Activated T-cell treated with anti-CD3 and anti-CD28 coated beads, Interleukin-2, amount 50 U/mL, for 4 hours (primary cell): ENCODE data around the gene MCRS1. TPM values are rescaled to one million over a fixed set of nuclear protein-coding genes. Genes with fewer than 3 reads are reported as not detected.
"Not testable (repeated sequence)": the region's sequence is repeated elsewhere in the genome, so short reads cannot be mapped to it uniquely, and the experiment has no call there.

Experiments used
- ATAC-seq, 2 donors: fragments of 200-7000 bp; cut with Tn5 transposase; one replicate each; pipeline ENCODE4 v1.10.0; 2021
- DNase-seq: peaks from one replicate; pipeline ENCODE4 v3.0.0-alpha.2; 2020
- H3K27me3 Mint-ChIP-seq: one replicate; pipeline ENCODE4 v1.8.0; 2021; ENCODE audit warnings: low read depth, mixed read lengths
- H3K36me3 Mint-ChIP-seq: one replicate; pipeline ENCODE4 v1.8.0; 2022; ENCODE audit warnings: mixed read lengths; ENCODE audit not compliant: insufficient read depth
- H3K4me1 Mint-ChIP-seq: one replicate; pipeline ENCODE4 v1.8.0; 2021; ENCODE audit warnings: low read depth, mixed read lengths
- H3K4me3 Mint-ChIP-seq: one replicate; pipeline ENCODE4 v1.8.0; 2021; ENCODE audit warnings: mild to moderate bottlenecking, moderate library complexity, mixed read lengths
- H3K9me3 Mint-ChIP-seq: one replicate; pipeline ENCODE4 v1.8.0; 2021; ENCODE audit warnings: mixed read lengths
- total RNA-seq, 3 donors: library from RNA; stranded (reverse); gene quantifications; one replicate each; pipeline ENCODE4 v1.2.1, GENCODE V29; 2021

The MCRS1 gene
- total RNA-seq, 3 donors from 2014 or later = 83.9 to 98.7 (median 92.1) TPM

GRCh38 chr12:49535921-49536525 lies 31.9 kb downstream of the MCRS1 start:
- no peak for DNase-seq
- peaks cover 13% of the 10 kb centered on the region for H3K4me1 Mint-ChIP-seq
- no peaks in the 10 kb centered on the region for H3K9me3 Mint-ChIP-seq
- no peak overlapping the region for H3K4me3 Mint-ChIP-seq
- no peak for ATAC-seq
- H3K27me3 Mint-ChIP-seq = peaks cover 7% of the 10 kb centered on the region
- no peaks in the 10 kb centered on the region for H3K36me3 Mint-ChIP-seq

GRCh38 chr12:49534731-49535278 lies 33.1 kb downstream of the MCRS1 start:
- Mint-ChIP-seq H3K4me1 (peaks cover 7% of the 10 kb centered on the region), H3K27me3 (peaks cover 3% of the 10 kb centered on the region), H3K4me3 (no peak overlapping the region)

GRCh38 chr12:49534122-49534521 lies 33.8 kb downstream of the MCRS1 start:
- ATAC-seq, H3K4me3 Mint-ChIP-seq, DNase-seq, H3K9me3 Mint-ChIP-seq, H3K27me3 Mint-ChIP-seq, H3K4me1 Mint-ChIP-seq, H3K36me3 Mint-ChIP-seq: not testable (repeated sequence)

More at GRCh38 chr12:49534731-49535278, 33.1 kb downstream of the MCRS1 start:
- ATAC-seq = no peak
- no peaks in the 10 kb centered on the region for H3K9me3 Mint-ChIP-seq
- DNase-seq = no peak
- H3K36me3 Mint-ChIP-seq = no peaks in the 10 kb centered on the region

GRCh38 chr12:49533331-49533730 lies 34.6 kb downstream of the MCRS1 start:
- Mint-ChIP-seq H3K9me3 (no peaks in the 10 kb centered on the region), H3K4me1 (peaks cover 4% of the 10 kb centered on the region), H3K27me3 (peaks cover 3% of the 10 kb centered on the region), H3K36me3 (no peaks in the 10 kb centered on the region), H3K4me3 (no peak overlapping the region)
- ATAC-seq = no peak
- DNase-seq = no peak

GRCh38 chr12:49531745-49532144 lies 36.2 kb downstream of the MCRS1 start:
- no peaks in the 10 kb centered on the region for H3K4me1 Mint-ChIP-seq
- H3K27me3 Mint-ChIP-seq = no peaks in the 10 kb centered on the region
- ATAC-seq (no peak), DNase-seq (no peak)
- no peak overlapping the region for H3K4me3 Mint-ChIP-seq
- no peaks in the 10 kb centered on the region for H3K36me3 Mint-ChIP-seq
- H3K9me3 Mint-ChIP-seq = no peaks in the 10 kb centered on the region

- peaks cover 12% of the 10 kb centered on the region for H3K36me3 Mint-ChIP-seq
- DNase-seq = no peak
- H3K9me3 Mint-ChIP-seq = no peaks in the 10 kb centered on the region
- H3K4me3 Mint-ChIP-seq = no peak overlapping the region
- no peaks in the 10 kb centered on the region for H3K27me3 Mint-ChIP-seq
- H3K4me1 Mint-ChIP-seq = no peaks in the 10 kb centered on the region
- ATAC-seq = no peak
These were observed 38.5 kb downstream of the MCRS1 start for GRCh38 chr12:49529414-49529813.

GRCh38 chr12:49527361-49528130 lies 40.4 kb downstream of the MCRS1 start:
- Mint-ChIP-seq H3K4me3 (no peak overlapping the region), H3K4me1 (no peaks in the 10 kb centered on the region), H3K27me3 (no peaks in the 10 kb centered on the region), H3K36me3 (peaks cover 12% of the 10 kb centered on the region), H3K9me3 (no peaks in the 10 kb centered on the region)
- ATAC-seq = no peak
- no peak for DNase-seq

- no peak for DNase-seq
These were observed 42.0 kb downstream of the MCRS1 start for GRCh38 chr12:49525942-49526341.

GRCh38 chr12:49524660-49525324 lies 43.1 kb downstream of the MCRS1 start:
- ATAC-seq = no peak

More at GRCh38 chr12:49525942-49526341, 42.0 kb downstream of the MCRS1 start:
- Mint-ChIP-seq H3K4me3 (no peak overlapping the region), H3K36me3 (peaks cover 13% of the 10 kb centered on the region), H3K4me1 (no peaks in the 10 kb centered on the region), H3K9me3 (no peaks in the 10 kb centered on the region), H3K27me3 (no peaks in the 10 kb centered on the region)
- ATAC-seq = no peak

GRCh38 chr12:49521389-49521788 lies 46.6 kb downstream of the MCRS1 start:
- ATAC-seq = no peak

More at GRCh38 chr12:49524660-49525324, 43.1 kb downstream of the MCRS1 start:
- Mint-ChIP-seq H3K4me3 (no peak overlapping the region), H3K9me3 (no peaks in the 10 kb centered on the region), H3K27me3 (no peaks in the 10 kb centered on the region), H3K4me1 (no peaks in the 10 kb centered on the region), H3K36me3 (peaks cover 15% of the 10 kb centered on the region)
- no peak for DNase-seq

GRCh38 chr12:49519574-49519936 lies 48.4 kb downstream of the MCRS1 start:
- H3K36me3 Mint-ChIP-seq = peaks cover 6% of the 10 kb centered on the region
- ATAC-seq (no peak), DNase-seq (no peak)
- H3K4me3 Mint-ChIP-seq = no peak overlapping the region
- H3K4me1 Mint-ChIP-seq = peaks cover 3% of the 10 kb centered on the region
- no peaks in the 10 kb centered on the region for H3K9me3 Mint-ChIP-seq
- no peaks in the 10 kb centered on the region for H3K27me3 Mint-ChIP-seq

More at GRCh38 chr12:49521389-49521788, 46.6 kb downstream of the MCRS1 start:
- no peak overlapping the region for H3K4me3 Mint-ChIP-seq
- DNase-seq = no peak
- peaks cover 16% of the 10 kb centered on the region for H3K36me3 Mint-ChIP-seq
- H3K27me3 Mint-ChIP-seq = no peaks in the 10 kb centered on the region
- peaks cover 3% of the 10 kb centered on the region for H3K4me1 Mint-ChIP-seq
- no peaks in the 10 kb centered on the region for H3K9me3 Mint-ChIP-seq

- Mint-ChIP-seq H3K36me3 (peaks cover 6% of the 10 kb centered on the region), H3K9me3 (no peaks in the 10 kb centered on the region), H3K27me3 (no peaks in the 10 kb centered on the region), H3K4me1 (peaks cover 3% of the 10 kb centered on the region), H3K4me3 (no peak overlapping the region)
- ATAC-seq = no peak
- no peak for DNase-seq
These were observed 48.9 kb downstream of the MCRS1 start for GRCh38 chr12:49518914-49519573.

GRCh38 chr12:49515266-49515665 lies 52.7 kb downstream of the MCRS1 start:
- peaks cover 3% of the 10 kb centered on the region for H3K4me1 Mint-ChIP-seq
- H3K36me3 Mint-ChIP-seq = peaks cover 3% of the 10 kb centered on the region
- DNase-seq (no peak), ATAC-seq (no peak)
- H3K27me3 Mint-ChIP-seq = no peaks in the 10 kb centered on the region
- no peaks in the 10 kb centered on the region for H3K9me3 Mint-ChIP-seq
- no peak overlapping the region for H3K4me3 Mint-ChIP-seq

GRCh38 chr12:49512546-49512945 lies 55.4 kb downstream of the MCRS1 start:
- Mint-ChIP-seq H3K4me3 (no peak overlapping the region), H3K9me3 (no peaks in the 10 kb centered on the region), H3K36me3 (no peaks in the 10 kb centered on the region), H3K4me1 (no peaks in the 10 kb centered on the region), H3K27me3 (no peaks in the 10 kb centered on the region)
- no peak for DNase-seq
- ATAC-seq = no peak
